Measurements from ENCODE around the gene TFCP2. TPM values are rescaled to one million over a fixed set of nuclear protein-coding genes. Genes with fewer than 3 reads are reported as not detected.
A peak's percentile ranks its signal among the peaks of the same experiment; 100 is the strongest.

The TFCP2 gene
- total and polyA plus RNA-seq, 8 donors, result 24.1 to 57.6 (median 53.3) TPM

GRCh38 chr12:51183816-51184215, 10.9 kb upstream of the TFCP2 start:
- intact Hi-C loops (cut with DNase I), result no loop called here
- ATAC-seq, result no peak

GRCh38 chr12:51183349-51183748, 10.4 kb upstream of the TFCP2 start:
- ATAC-seq (no peak), DNase-seq (no peak)
- no peaks in the 10 kb centered on the region for H3K4me1 ChIP-seq
- no peak overlapping the region for H3K27ac ChIP-seq
- intact Hi-C loops (cut with DNase I), result no loop called here
- no peaks in the 10 kb centered on the region for H3K36me3 ChIP-seq
- no peaks in the 10 kb centered on the region for H3K9me3 ChIP-seq
- H3K27me3 ChIP-seq, result no peaks in the 10 kb centered on the region
- H3K4me3 ChIP-seq, result no peak overlapping the region
- no peak for TF ChIP-seq CTCF (IDR thresholded peaks at IDR 0.05)

More at GRCh38 chr12:51183816-51184215, 10.9 kb upstream of the TFCP2 start:
- no peak for TF ChIP-seq CTCF (IDR thresholded peaks at IDR 0.05)
- DNase-seq, result peak in 2 of 4 donors; percentile 14 to 63
- Histone ChIP-seq H3K4me1 (no peaks in the 10 kb centered on the region), H3K27me3 (no peaks in the 10 kb centered on the region), H3K36me3 (no peaks in the 10 kb centered on the region), H3K4me3 (no peak overlapping the region), H3K27ac (no peak overlapping the region), H3K9me3 (no peaks in the 10 kb centered on the region)

- H3K27ac ChIP-seq, result no peak overlapping the region
- H3K4me1 ChIP-seq, result no peaks in the 10 kb centered on the region
- no peaks in the 10 kb centered on the region for H3K36me3 ChIP-seq
- intact Hi-C loops (cut with DNase I), result no loop called here
- no peak for TF ChIP-seq CTCF (IDR thresholded peaks at IDR 0.05)
- ATAC-seq, result peak; percentile 68
- no peak overlapping the region for H3K4me3 ChIP-seq
- DNase-seq, result no peak
- H3K27me3 ChIP-seq, result no peaks in the 10 kb centered on the region
- no peaks in the 10 kb centered on the region for H3K9me3 ChIP-seq
Observed at GRCh38 chr12:51181558-51181957, 8.6 kb upstream of the TFCP2 start.

- Histone ChIP-seq H3K4me1 (peaks cover 0 to 4% of the 10 kb centered on the region in 2 donors), H3K27me3 (no peaks in the 10 kb centered on the region), H3K27ac (no peak overlapping the region), H3K36me3 (no peaks in the 10 kb centered on the region), H3K4me3 (no peak overlapping the region), H3K9me3 (no peaks in the 10 kb centered on the region)
- intact Hi-C loops (cut with DNase I), result no loop called here
- no peak for DNase-seq
- ATAC-seq, result no peak
- TF ChIP-seq CTCF (IDR thresholded peaks at IDR 0.05), result no peak
Observed at GRCh38 chr12:51177897-51178296, 5.0 kb upstream of the TFCP2 start.

GRCh38 chr12:51174501-51174900, 1.6 kb upstream of the TFCP2 start:
- intact Hi-C loops (cut with DNase I), result no loop called here
- Histone ChIP-seq H3K27ac (no peak overlapping the region), H3K27me3 (no peaks in the 10 kb centered on the region)

More at GRCh38 chr12:51174501-51174900, 1.6 kb upstream of the TFCP2 start:
- no peaks in the 10 kb centered on the region for H3K9me3 ChIP-seq
- no peak for DNase-seq
- no peaks in the 10 kb centered on the region for H3K36me3 ChIP-seq
- H3K4me1 ChIP-seq, result peaks cover 6 to 30% of the 10 kb centered on the region in 2 donors
- no peak overlapping the region for H3K4me3 ChIP-seq
- no peak for TF ChIP-seq CTCF (IDR thresholded peaks at IDR 0.05)
- ATAC-seq, result no peak
